Measurements from ENCODE around the gene TOM1.

The TOM1 gene

DNA sequence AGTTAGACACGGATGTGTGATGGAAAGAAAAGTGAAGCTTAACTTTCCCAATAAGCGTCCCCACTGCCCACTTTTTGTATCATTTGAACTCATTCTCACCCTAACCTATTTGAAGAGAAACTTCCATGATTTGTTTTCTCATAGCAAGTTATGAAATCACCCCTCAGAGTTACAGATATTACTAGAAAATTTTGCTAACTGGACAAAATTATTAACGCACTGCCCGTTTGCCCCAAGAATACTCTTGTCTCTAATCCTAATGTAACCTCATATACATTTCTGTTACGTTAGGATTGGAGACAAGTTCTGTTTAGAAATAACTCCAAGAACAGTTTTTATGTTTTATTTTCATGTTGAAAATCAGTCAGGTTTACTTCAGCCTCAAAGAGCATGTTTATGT is 25.5 kb downstream of the TOM1 start:
- DNase-seq = no peak

DNA sequence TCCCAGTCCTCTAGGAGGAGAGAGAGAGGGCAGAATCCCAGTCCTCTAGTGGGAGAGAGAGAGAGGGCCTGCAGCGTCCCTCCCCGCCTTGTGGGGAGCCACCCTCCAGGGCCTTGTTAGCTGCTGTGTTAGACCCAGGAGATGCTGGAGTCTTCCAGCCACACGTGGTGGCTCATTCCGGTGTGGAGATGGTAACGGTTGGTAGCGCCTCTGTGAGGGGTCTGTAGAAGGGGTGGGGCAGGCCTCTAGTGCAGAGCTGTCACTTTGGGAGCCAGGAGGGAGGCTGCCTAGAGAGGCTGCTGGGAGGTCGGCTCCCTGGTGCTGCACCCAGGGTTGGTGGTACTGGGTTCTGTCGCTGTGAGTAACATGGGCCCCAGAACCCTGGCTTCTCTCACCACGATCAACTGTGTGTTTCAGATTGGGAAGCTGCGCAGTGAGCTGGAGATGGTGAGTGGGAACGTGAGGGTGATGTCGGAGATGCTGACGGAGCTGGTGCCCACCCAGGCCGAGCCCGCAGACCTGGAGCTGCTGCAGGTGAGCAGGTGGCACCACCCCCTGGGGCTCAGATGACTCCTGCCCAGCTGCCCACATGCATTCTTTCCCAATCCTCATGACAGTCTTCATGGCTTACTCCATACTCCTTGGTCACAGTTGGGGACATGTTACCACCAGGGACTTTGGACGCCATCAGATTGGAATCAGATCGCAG is 27.3 kb downstream of the TOM1 start:
- no peak for DNase-seq

DNA sequence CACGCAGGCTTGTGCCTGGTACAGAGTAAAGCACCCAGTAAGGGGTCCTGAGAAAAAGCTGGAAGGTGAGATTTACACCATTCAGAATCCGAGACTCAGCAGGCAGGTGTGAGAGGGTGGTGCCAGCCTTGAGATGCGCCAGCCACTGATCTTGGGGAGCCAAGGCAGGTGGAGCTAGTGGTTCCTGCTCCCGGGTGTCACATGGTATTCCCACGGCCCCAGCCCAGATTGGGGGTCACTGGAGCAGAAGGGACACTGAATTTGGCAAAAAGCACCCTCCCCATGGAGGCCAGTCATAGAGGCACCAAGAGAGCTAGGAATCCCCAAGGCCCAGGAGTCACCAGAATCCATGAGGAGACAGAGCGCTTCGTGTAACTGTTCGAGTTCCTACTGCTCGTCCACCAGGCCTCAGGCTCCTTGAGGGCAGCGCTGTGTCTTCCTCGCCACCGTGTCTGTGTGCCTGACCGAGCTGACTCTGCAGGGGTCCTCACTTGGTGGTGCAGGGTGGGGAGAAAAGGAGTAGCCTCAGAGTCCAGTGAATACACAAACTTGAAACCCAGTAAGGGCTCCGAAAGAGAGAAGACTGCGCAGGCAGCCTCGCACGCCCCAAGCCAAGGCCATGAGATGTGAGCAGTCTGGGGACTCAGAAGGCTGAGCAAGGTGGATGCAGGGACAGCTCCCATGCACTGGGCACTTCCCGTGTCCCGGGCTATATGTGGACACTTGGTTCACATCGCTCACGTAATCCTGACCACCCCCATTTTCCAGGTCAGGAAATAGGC is 28.2 kb downstream of the TOM1 start:
- no peak for DNase-seq

DNA sequence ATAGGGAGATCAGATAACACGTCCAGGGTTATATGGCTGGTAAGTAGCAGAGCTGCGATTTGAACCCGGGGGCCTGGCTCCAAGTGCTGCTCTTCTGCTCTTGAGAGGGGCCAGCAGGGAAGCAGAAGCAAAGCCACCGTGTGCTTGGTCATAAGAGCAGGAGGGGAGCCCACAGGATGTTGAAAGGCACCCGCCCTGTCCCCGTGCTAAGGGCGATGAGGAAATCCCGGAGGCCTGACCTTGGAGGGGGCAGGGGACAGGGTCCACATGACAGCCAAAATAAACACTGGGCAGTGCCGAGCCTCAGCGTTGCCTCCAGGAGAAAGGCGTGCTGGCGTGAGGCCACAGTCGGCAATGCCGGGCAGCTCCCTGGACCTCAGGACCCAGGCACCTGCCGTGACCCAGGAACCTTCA is 28.8 kb downstream of the TOM1 start:
- DNase-seq = no peak

DNA sequence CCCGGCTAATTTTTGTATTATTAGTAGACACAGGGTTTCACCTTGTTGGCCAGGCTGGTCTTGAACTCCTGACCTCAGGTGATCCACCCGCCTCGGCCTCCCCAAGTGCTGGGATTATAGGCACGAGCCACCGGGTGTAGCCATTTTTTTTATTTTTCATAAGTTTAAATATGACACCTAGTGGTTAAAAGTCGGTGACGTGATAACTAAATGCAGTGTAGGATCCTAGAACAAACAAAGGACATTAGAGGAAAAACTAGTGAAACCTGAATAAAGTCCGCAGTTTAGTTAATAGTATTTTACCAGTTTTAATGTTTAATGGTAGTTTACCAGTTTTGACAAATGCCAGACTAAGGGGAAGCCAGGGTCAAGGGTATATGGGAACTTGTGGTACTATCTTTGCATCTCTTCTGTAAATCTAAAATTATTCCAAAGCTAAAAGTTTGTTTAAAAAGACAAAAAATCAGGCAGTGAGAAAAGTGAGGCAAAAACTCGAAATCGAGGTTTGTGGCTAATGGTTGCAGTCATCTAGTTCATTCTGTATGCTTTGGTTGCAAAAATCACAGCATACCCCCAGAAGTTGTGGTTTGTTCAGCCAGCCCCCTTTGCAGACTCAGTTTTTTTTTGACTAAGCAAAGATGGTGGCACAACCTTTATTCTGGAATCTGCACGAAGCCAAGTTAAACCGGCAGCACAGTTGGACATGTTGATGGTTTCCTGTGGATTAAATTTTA is 29.6 kb downstream of the TOM1 start:
- peak in 1 of 2 experiments; percentile 7 for DNase-seq

DNA sequence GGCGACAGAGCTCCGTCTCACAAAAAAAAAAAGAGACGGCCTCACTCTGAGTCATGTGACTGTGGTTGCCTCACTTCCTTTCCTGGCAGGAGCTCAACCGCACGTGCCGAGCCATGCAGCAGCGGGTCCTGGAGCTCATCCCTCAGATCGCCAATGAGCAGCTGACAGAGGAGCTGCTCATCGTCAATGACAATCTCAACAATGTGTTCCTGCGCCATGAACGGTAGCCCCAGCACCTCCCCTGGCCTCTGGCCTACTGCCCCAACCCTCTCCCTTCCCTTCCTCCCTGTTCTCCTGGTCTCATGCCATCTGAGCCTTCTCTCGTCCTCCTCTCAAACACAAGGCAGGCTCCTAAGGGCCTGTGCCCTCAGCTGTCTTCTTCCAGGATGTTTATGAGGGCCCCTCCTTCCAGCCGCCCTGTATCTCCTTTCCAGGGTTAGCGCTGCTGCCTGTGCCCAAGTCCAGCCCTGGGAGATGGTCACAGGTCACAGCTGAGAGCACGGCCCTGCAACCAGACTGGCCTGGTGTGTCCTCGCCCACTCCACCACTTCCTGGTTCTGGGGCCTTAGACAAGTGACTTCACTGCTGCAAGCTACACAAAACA is 30.7 kb downstream of the TOM1 start:
- peak; percentile 62 to 71 for DNase-seq

DNA sequence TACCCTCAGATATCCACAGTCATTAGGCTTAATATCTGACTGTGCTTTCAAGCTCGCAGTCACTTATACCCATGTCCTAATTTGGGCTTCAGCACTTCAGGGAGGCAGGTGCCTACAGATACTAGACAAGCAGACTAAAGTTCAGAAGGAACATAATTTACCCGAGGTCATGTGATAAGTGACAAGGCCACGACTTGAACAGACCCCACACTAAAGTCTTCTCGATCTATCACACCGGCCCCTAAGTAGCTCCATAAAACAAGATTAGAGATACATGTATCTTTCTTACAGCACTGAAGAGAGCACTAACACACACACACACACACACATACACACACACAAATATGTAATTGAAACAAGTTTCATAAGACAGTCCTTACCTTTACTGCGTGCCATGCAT is 32.6 kb downstream of the TOM1 start:
- DNase-seq = no peak

DNA sequence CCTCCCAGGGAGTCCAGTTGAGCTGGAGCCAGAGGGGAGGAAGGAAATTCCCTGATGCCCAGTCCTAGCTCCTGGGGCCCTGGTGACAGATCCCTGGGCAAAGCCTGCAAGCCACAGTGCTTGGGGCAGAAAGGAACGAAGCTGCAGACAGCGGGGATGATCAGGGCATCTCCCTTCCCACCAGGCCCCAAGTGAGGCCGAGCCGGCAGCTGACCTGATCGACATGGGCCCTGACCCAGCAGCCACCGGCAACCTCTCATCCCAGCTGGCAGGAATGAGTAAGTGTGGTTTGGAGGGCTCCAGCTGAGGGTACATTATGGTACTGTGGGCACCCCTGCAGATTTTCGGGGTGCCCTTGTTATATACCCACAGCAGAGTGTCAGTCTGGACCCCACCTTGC is 33.5 kb downstream of the TOM1 start:
- no peak for DNase-seq

DNA sequence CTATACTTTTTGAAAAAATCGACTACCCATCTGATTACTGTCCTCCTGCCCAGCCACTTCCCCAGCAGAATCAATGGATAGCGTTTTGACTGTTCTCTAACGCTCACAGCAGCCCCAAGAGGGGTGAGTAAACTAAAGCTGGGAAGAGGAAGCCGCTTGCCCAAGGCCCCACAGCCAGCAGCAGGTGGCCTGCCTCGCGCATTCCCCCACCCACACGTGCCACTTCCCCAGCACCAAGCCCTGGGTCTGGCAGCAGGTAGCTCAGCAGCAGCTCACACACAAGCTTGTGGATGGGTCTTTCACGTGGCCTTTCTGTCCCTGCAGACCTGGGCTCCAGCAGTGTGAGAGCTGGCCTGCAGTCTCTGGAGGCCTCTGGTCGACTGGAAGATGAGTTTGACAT is 34.3 kb downstream of the TOM1 start:
- DNase-seq = no peak

DNA sequence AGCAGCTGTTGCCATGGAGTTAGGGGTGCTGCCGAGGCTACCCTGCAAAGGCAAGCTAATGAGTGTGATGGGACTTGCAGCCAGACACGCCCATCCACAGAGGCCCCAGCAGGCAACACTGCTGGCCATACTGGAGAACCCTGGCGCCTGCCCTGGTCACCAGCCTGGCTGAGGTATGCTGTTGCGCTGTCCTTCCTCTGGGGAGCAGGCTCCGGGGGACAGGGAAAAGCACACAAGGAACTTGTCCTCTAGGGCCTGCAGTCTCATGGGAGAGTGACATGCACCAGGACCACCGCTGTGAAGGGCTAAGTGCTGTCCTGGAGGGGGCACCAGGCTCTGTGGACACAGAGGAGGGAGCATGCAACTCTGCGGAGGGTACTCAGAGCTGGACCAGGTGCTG is 35.8 kb downstream of the TOM1 start:
- DNase-seq = no peak

DNA sequence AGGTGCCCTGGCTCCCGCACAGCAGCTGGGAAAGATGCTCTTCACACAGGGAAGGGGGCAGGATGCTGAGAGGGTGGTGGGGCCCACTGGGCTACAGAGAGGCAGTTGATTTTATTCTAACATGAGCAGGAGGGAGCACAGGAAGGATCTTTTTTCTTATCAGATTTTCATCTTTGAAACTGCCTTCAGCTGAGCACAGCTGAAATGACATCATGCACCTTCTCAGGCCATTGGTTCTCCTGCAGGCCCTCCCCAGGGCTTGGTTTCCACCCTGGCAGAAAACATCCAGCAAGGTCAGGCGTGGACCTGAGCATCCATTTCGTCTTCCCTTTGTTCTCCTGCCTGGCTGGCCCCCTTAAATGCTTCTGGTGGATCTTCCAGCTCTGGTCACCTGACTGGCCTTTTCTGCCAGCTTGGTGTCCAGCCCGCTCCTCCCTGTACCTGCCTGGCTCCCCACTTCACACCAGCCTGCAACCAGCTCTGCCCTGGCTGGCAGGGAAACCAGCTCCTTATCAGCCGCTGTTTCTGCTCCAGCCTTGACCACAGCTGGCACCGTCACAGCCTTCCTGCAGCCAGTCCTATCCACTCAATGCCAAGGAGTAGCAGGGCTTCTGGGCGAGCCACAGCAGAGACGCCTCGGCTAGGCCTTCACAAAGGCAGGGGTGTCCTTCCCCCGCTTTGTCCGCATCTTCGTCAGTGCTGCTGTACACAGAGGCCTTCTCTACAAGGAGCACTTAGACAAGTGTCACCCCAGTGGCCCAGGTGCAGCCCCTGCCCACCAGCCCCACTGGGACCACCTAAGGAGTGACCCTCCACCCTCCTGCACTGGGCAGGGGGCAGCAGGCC is 36.5 kb downstream of the TOM1 start:
- no peak for DNase-seq

DNA sequence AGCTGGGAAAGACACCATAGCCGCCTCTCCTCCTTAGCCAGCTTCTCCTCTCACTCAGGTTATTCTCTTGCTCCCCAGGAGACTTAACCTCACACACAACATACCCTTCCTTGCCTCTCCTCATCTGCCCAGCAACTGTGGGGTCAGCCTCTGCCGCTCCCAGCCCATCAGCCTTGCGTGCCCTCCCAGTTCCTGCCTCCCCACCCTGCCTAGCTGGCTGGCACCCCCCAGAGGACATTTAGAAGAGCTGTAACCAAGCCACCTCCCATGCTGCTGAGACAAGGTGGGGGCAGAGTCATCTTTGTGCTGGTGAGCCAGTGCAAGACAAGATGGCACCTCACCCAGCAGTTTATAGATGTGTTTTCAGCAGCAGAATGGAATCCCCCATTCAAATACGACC is 38.2 kb downstream of the TOM1 start:
- no peak for DNase-seq

DNA sequence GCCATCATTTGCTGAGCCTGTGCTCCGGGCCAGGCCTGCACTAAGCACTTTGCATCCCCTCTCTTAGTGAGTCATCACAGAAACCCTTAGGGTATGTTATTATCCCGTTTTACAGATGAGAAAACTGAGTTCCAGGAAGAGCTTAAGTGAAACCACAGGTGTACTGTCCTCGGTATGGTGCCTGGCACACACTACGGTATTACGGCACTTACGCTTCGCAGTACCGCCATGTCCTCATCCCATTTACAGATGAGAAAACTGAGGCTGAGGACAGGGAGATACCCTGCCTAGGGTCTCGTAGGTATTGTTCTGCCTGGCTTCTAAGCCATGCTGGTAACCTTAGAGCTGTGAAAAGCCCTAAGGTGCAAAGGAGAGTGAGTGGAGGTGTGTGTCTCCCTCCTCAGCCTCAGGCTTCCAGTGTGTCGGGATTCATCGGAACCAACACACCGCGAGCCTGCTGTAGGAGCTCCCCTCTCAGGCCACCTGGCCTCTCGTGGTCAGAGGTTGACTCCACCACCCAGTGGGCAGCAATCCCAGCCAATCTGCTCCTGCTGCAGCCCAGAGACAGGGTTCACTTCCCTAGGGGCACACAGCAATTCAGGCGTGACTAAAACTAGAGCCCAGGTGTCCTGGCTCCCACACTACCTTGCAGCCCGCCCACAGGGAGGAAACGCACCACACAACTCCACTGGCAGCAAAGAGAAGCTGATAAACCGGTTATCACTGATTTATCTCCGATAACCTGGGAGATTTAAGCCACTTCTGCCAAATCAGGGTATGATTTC is 41.6 kb downstream of the TOM1 start:
- no peak for DNase-seq

DNA sequence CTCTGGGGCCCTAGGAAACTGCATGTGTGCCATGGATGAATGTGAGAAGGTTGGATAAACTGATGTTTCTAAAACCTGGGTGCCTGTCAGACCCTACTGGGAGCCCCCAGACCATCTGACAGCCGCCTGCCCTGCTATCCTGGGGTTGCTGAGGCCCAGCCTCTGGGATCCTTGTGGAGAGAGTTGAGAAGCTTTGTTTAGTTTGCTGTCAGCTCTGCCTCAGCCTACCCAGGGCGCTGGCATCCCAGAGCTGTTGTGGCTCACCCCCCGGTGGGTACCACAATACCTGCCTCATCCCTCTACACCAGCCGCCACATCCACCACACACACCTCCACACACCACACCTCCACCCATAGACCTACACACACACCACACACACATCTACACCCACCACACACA is 42.7 kb downstream of the TOM1 start:
- DNase-seq = no peak

DNA sequence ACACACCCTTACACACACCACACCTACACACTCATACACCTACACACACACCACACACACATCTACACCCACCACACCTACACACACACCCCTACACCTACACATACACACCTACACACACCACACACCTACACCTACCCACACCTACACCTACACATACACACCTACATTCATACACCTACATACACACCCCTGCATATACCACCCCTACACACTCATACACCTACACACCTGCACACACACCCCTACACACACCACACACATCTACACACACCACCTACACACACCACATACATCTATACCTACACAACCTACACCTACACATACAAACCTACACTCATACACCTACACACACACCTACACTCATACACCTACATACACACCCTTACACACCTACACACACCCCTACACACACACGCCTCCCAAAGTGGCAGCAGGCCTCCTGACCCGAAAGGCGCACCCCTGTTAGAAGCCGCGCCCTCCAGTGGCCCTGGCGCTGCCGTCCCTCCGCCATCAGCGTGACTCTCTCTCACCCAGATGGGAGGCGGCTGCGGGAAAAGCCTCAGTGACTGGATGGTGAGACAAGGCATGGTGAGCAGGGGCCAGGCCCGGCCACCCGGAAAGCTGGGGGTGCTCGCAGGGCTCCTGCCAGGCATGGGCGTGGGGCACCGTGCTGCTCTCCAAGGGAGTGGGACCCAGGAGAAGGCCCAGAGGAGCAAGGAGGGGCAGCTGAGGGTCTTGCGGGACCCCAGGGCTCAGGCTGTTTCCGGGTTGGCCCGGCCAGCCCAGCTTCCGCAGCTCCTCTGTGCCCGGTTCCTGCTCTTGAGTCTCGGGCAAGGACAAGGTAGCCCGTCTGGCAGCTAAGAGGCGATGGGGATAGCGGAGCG is 44.2 kb downstream of the TOM1 start:
- DNase-seq = no peak

DNA sequence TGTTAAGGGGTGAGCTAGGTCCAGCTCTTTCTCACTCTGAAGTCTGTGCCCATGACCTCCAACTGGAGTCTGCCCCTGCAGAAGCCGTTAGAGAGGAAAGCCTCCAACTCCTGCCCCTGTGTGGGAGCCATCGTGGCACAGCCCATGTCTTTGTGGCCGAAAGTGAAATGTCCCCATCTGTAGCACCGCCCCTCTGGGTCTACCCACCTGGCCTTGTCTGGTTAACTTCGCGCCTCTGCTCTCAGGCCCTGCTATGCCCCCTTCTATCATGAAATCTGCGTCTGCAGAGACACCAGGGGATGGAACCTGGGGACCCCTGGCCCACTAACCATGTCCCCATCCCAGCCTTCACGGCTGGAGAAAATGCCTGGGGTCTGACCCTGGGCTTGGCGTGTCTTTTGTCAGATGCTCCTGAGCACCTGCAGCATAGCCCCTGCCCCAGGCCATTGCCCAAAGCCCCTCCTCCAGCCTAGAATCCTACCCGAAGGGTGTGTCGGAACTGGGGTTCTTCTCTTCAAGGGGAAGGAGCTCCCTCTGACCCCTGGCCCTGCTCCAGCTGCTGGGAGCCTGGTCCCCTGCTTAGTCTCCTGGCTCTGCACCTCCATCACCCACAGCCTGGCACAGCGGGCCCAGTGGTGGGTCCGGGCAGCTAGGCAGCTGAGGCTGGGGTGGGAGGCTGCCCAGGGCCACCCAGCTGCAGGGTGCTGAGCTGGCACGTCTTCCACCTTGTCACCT is 45.4 kb downstream of the TOM1 start:
- no peak for DNase-seq

DNA sequence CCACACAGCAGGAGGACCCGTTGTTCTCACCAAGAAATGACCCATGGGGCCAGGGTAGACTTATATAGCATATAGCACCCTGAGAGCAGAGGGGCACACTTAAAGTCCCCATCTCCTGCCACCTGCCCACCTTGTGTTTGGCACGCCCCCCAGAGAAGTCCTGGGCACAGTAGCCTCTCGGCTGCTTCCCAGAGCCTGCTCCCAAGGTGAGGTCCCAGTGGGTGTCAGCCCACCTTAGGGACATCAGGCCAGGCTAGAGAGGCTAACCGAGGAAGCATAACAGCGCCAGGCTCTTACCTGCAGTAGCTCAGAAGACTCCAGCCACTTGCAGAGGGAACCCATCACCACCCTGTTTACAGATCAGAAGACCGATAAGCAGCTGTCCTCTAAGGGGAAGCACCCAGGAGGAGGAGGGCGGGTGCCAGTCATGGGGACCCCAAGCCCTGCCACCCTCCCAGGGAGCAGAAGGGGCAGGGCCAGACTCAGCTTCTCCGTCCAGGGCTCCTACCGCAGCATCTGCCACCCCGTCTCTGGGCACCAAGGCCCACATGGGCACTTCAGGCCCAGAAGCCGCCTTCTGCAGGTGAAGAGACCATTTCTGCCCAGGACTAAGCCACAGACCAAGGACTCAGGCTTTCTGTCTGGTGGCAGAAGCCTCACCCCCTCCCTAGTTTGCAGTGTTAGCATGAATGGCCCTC is 46.3 kb downstream of the TOM1 start:
- no peak for DNase-seq

DNA sequence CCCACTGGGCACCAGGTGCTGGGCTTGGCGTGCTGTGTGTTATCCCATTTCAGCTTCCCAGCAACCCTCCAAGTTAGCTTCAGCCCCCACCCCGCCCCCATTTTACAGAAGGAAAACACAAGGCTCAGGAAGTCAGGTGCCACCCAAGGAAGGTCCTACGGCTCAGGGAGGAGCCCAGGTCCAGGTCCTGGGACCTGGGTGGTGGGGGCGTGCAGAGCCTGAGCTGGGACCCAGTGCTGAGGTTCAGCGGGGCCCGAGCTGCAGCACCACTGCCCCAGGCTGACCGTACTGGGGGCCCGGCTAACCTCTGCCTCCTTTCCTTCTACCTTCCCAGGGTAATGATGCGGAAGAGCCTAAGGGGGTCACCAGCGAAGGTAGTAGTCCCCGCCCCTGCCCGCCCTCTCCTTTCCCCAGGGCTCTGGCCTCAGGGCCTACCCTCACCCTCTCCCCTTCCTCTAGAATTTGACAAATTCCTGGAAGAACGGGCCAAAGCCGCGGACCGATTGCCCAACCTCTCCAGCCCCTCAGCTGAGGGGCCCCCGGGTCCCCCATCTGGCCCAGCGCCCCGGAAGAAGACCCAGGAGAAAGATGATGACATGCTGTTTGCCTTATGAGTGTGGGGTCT is 47.0 kb downstream of the TOM1 start:
- DNase-seq = no peak

DNA sequence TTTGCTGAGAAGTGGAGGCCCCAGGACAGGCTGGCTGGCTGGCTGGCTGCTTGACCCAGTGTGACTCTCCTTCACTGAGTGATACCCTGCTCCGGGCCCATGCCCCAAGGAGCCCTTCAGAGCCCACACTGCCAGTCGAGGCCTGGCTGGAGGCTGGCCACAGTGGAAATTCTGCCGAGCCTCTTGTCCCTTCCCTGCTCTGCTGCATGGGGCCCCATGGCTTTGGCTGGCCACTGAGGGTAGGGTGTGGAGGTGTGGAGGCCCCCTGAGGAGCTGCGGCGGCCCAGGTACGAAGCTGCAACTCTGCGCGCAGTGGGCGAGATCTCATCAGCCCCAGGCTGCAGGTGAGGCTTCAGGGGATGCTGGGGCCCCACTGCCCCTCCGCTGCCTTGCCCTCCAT is 47.8 kb downstream of the TOM1 start:
- DNase-seq = no peak

Measured in AML-193 (cell line).